SHP77 treated with DMSO at 0.1 percent for 48 hours (cell line): Measurements from ENCODE around the gene ZNF215.
"Not testable (repeated sequence)": the region's sequence is repeated elsewhere in the genome, so short reads cannot be mapped to it uniquely, and the experiment has no call there.

Experiments used
- DNase-seq: peaks from one replicate; lab custom pipeline; 2025; lab: John Stamatoyannopoulos, UW

The ZNF215 gene

DNA sequence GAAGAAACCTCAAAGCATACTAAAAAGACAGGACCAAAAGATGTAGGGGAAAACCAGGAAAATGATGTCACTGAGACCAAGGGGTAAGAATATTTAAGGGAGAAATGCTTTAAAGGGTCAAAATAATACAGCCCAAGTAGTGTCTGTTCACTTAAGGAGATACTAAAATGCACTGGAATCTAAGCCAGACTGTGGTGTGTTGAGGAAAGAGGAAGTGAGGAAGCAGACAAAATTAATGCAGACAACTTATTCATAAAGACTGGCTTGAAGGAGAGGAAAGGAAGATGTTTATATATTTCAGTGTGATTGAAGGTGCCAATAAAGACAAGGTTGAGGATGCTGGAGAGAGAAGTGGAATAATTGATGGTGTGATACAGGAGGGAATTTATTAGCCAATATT lies 15.7 kb downstream of the ZNF215 start:
- no peak for DNase-seq

DNA sequence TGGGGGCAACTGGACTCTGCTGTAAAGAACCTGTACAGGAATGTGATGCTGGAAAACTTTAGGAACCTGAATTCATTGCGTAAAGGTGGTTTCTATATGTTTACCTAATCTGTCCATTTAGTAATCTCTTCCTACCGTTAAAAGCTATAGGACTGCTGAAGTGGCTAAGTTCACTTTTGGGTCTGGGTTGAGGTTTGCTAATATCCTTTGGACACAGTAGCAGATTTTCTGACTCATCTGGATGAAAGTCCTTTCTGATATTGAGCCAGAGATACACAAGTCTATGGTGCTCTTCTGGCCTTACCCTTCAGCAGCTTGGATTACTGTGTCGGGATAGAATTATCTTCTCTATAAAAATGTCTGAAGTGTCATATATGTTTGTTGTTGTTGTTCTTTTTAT lies 16.9 kb downstream of the ZNF215 start:
- DNase-seq, result no peak

GRCh38 chr11:6954248-6954647 lies 28.0 kb downstream of the ZNF215 start:
- DNase-seq, result not testable (repeated sequence)

- DNase-seq, result no peak
These were observed 35.9 kb downstream of the ZNF215 start for GRCh38 chr11:6962141-6962540.

DNA sequence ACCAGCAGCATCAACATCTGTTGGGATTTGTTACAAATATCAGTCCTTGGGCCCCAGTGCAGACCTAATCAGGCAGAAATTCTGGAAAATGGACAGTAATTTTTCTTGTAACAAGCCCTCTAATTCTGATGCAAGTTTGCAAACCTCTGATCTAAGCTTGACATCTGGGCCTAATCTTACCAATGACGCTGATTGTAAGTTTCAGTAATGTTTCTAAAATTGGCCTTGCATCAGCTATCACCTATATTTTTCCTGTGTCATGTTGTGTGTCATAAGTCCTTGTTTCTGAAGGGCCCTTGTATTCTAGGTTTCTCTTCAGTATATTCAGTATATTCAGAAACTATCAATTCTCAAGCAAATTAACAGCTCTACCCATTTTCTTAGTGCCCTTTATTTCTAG lies 36.4 kb downstream of the ZNF215 start:
- no peak for DNase-seq

- DNase-seq, result no peak
These were observed 42.6 kb downstream of the ZNF215 start for GRCh38 chr11:6968816-6969215.

DNA sequence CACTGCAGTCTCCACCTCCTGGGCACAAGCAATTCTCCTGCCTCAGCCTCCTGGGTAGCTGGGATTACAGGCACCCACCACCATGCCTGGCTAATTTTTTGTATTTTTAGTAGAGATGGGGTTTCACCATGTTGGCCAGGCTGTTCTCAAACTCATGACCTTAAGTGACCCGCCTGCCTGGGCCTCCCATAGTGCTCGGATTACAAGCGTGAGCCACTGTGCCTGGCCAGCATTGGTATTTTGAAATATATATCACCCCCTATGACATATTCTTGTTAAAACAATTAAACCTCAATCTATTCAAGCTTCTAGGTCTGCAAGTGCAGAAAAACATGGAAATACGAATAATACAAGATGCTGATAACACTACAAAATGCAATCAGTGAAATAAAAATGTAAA lies 43.6 kb downstream of the ZNF215 start:
- not testable (repeated sequence) for DNase-seq

- DNase-seq, result no peak
These were observed 53.1 kb downstream of the ZNF215 start for GRCh38 chr11:6979365-6979764.

DNA sequence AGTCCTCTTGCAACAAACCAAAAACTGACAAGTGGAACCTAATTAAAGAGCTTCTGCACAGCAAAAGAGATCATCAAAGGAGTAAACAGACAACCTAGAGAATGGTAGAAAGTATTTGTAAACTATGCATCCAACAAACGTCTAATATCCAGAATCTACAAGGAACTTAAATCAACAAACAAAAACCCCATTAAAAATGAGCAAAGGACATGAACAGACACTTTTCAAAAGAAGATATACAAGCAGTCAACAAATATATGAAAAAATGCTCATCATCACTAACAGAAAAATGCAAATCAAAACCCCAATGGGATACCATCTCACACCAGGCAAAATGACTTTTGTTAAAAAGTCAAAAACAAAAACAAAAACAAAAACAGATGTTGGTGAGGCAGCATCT lies 60.3 kb downstream of the ZNF215 start:
- no peak for DNase-seq

GRCh38 chr11:6988506-6988905 lies 62.3 kb downstream of the ZNF215 start:
- DNase-seq, result no peak

DNA sequence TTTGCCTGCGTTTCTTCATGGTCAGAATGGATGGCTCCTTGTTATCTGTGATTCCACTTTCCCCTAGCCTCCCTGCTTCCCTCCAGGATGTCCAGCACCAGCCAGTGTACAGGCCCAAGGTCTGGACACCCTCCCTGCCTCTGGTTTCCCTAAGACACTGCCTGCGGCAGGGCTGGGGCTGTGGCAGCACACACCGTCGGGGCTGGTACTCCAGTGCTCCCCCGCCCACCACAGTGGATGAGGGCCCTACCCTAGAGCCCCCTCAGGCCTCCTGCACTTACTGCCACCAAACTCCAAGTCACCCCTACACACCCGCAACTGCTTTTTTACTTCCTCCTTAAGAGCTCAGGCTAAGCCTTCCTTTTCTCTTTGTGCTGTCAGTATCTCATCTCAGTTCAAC lies 65.0 kb downstream of the ZNF215 start:
- DNase-seq, result no peak

DNA sequence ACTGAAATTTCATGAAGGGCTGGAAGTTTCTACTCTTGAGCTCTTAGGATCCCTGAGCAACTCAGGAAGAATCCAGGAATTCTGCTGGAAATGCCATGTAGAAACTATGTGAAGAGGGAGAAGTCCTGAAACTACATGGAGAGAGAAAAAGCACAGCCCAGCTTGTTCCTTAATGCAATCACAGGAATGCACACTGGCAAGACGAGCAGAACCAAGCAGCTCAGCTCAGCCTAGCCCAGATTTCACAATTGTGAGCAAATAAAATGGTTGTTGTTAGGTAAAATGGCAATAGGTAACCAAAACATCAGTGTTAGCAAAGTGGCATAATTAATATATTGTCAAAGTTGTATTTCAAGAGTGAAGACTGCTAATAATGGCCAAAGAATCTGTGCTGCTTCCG lies 65.8 kb downstream of the ZNF215 start:
- no peak for DNase-seq

GRCh38 chr11:6992457-6993417 lies 66.5 kb downstream of the ZNF215 start:
- DNase-seq, result no peak

- no peak for DNase-seq
These were observed 69.5 kb downstream of the ZNF215 start for GRCh38 chr11:6995703-6996102.

DNA sequence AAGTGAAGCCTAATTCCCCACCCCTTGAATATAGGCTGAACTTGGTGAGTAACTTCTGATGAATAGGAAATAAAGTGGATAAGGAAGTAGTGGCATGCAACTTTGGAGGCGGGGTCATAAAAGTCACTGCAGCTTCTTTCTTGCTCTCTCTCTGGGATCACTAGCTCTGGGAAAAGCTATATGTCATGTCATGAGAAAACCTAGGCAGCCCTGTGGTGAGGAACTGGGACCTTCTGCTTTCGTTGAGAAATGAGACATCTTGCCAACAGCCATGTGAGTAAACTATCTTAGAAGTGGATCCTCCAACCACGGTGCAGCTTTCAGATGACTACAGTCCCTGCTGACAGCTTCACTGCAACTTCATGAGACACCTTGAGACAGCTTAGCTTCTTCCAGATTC lies 78.3 kb downstream of the ZNF215 start:
- no peak for DNase-seq
